Measurements from ENCODE around the gene RLBP1.

The RLBP1 gene

DNA sequence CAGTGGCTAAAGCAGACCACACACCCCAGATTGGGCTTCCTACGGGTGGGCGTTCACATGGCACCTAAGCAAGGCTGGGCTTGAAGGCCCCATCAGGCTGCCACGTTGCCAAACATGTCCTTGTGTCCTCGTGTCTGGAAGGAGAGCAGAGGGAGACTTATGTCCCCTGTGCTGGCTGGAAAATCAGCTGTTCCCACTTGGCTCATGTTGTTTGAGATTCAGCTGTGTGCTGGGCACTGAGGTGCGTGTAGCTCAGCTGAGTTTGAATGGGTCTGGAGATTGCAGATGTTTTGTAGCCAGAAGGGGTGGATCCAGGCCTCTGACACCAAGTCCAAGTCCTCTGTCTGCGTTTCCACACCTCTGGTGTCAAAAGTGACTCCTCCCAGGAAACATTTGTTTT is 34.6 kb downstream of the RLBP1 start:
- Histone ChIP-seq H3K36me3 (ENCODE audit: insufficient read depth) (no peaks in the 10 kb centered on the region), H3K4me3 (IDR thresholded peaks at IDR 0.05; ENCODE audit: insufficient read depth, low read depth, low read length) (no peak overlapping the region), H2AFZ (ENCODE audit: low read depth) (no peak overlapping the region), H3K4me2 (no peak overlapping the region), H3K27me3 (ENCODE audit: insufficient read depth, low read depth) (no peaks in the 10 kb centered on the region), H3K79me2 (ENCODE audit: insufficient read depth, low read depth) (no peaks in the 10 kb centered on the region), H4K20me1 (ENCODE audit: insufficient read depth) (no peaks in the 10 kb centered on the region), H3K9ac (no peak overlapping the region), H3K4me1 (ENCODE audit: low read depth, poor library complexity, severe bottlenecking) (no peaks in the 10 kb centered on the region), H3K27ac (no peak overlapping the region)
- TF ChIP-seq, protein P1, sequence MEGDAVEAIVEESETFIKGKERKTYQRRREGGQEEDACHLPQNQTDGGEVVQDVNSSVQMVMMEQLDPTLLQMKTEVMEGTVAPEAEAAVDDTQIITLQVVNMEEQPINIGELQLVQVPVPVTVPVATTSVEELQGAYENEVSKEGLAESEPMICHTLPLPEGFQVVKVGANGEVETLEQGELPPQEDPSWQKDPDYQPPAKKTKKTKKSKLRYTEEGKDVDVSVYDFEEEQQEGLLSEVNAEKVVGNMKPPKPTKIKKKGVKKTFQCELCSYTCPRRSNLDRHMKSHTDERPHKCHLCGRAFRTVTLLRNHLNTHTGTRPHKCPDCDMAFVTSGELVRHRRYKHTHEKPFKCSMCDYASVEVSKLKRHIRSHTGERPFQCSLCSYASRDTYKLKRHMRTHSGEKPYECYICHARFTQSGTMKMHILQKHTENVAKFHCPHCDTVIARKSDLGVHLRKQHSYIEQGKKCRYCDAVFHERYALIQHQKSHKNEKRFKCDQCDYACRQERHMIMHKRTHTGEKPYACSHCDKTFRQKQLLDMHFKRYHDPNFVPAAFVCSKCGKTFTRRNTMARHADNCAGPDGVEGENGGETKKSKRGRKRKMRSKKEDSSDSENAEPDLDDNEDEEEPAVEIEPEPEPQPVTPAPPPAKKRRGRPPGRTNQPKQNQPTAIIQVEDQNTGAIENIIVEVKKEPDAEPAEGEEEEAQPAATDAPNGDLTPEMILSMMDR (conservative IDR thresholded peaks at IDR 0.05; ENCODE audit: low read depth, low read length), result no peak

DNA sequence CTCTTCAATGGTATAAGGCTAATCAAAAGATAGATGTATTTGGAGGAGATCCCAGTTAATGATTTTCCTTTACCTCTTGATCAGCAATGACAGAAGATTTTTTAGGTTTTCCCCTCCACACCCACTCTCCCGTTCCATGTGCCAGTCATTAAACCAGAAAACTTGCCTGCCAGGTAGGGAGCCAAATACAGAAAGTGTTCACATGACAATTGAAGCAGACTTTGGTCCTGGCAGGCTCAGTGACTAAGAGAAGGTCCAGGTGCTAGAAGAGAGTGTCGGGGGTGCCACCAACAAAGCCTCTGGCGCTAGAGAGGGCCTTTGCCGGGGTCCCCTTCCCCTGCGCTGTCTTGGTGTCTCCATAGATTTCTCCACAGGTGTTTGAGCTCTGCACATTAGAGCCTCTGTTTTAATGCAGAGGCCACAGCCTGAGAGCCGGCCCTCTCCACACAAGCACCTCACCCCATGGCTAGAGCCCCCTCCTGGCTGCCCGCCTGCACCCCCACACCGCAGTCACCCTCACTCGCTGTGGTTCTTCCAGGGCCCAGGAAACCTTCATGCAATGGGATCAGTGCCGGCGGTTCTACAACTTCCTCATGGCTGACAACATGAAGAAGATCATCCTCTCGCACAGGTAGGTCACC is 36.4 kb downstream of the RLBP1 start:
- H3K79me2 ChIP-seq (ENCODE audit: insufficient read depth, low read depth), result no peaks in the 10 kb centered on the region
- TF ChIP-seq, protein P1 (conservative IDR thresholded peaks at IDR 0.05; ENCODE audit: low read depth, low read length), result no peak
- H3K36me3 ChIP-seq (ENCODE audit: insufficient read depth), result no peaks in the 10 kb centered on the region
- no peak overlapping the region for H2AFZ ChIP-seq (ENCODE audit: low read depth)
- no peak overlapping the region for H3K4me3 ChIP-seq (IDR thresholded peaks at IDR 0.05; ENCODE audit: insufficient read depth, low read depth, low read length)
- no peaks in the 10 kb centered on the region for H4K20me1 ChIP-seq (ENCODE audit: insufficient read depth)
- H3K9ac ChIP-seq, result no peak overlapping the region
- no peak overlapping the region for H3K4me2 ChIP-seq
- H3K27me3 ChIP-seq (ENCODE audit: insufficient read depth, low read depth), result no peaks in the 10 kb centered on the region
- H3K4me1 ChIP-seq (ENCODE audit: low read depth, poor library complexity, severe bottlenecking), result peaks cover under 1% of the 10 kb centered on the region
- H3K27ac ChIP-seq, result no peak overlapping the region

DNA sequence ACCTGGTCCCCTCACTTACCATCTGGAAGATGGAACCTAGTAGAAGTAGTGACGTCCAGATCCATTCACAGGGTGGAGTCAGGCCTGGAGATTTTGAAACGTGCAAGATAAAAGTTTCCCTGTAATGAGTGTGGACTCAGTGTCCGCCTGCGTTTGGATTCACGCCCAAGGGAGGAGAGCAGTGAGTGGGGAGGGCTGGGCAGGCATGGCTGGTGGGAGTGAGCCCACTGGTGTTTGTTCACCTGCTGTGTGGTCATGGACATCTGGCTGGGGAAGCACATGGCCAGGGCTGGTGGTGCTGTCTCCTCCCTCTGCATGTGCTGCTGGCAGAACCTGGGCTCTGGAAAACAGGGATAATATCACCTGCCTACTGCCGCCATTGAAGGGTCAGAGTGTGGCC is 37.0 kb downstream of the RLBP1 start:
- no peaks in the 10 kb centered on the region for H3K36me3 ChIP-seq (ENCODE audit: insufficient read depth)
- H3K4me3 ChIP-seq (IDR thresholded peaks at IDR 0.05; ENCODE audit: insufficient read depth, low read depth, low read length), result no peak overlapping the region
- H3K27ac ChIP-seq, result no peak overlapping the region
- no peaks in the 10 kb centered on the region for H4K20me1 ChIP-seq (ENCODE audit: insufficient read depth)
- peaks cover 6% of the 10 kb centered on the region for H3K4me1 ChIP-seq (ENCODE audit: low read depth, poor library complexity, severe bottlenecking)
- no peaks in the 10 kb centered on the region for H3K27me3 ChIP-seq (ENCODE audit: insufficient read depth, low read depth)
- no peak overlapping the region for H2AFZ ChIP-seq (ENCODE audit: low read depth)
- H3K4me2 ChIP-seq, result no peak overlapping the region
- TF ChIP-seq, protein P1 (conservative IDR thresholded peaks at IDR 0.05; ENCODE audit: low read depth, low read length), result no peak
- no peak overlapping the region for H3K9ac ChIP-seq
- no peaks in the 10 kb centered on the region for H3K79me2 ChIP-seq (ENCODE audit: insufficient read depth, low read depth)

DNA sequence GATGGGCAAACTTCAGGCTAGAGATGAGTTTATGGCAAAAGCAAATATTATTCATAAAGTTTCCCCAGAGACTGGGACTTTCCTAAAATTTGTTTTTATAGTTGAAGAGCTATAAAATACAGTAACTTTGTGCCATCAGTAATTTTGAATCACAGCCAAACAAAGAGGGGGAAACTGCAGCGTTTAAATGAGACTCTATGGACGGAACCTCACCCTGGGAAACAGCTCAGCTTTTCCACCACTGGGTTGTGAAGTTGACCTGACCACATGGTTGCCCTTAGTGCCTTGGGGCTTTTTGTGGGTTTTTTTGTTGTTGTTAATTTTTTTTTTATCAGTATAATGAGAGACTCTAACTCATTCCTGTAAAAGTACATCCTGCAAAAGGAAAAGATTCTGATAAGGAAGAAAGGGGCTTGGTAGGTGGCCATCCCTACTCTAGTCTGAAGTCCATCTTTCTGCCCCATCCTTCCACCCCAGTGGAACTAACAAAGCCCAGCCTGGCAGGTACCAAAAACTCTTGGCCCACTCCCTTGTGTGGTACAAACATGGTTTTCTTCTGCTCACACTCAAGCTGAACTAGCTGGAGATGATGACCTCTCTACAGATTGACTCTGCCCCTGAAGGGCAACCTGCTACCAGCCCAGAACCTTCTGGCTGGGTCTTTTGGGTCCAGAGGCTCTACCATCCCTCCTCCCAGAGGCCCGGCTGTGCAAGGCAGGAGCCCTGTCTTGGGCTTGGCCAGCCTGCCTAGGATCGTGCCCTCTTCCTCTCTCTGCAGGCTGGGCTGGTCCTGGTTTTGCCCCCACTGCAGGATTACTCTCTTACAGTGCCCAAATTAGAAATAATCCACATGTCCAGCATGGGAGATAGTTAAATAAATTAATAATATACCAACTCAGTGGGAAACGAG is 41.2 kb downstream of the RLBP1 start:
- Histone ChIP-seq H3K27ac (no peak overlapping the region), H4K20me1 (ENCODE audit: insufficient read depth) (no peaks in the 10 kb centered on the region), H3K4me1 (ENCODE audit: low read depth, poor library complexity, severe bottlenecking) (peaks cover 10% of the 10 kb centered on the region), H3K27me3 (ENCODE audit: insufficient read depth, low read depth) (no peaks in the 10 kb centered on the region), H2AFZ (ENCODE audit: low read depth) (no peak overlapping the region), H3K9ac (no peak overlapping the region), H3K4me2 (no peak overlapping the region), H3K36me3 (ENCODE audit: insufficient read depth) (no peaks in the 10 kb centered on the region), H3K79me2 (ENCODE audit: insufficient read depth, low read depth) (no peaks in the 10 kb centered on the region), H3K4me3 (IDR thresholded peaks at IDR 0.05; ENCODE audit: insufficient read depth, low read depth, low read length) (no peak overlapping the region)
- TF ChIP-seq, protein P1 (conservative IDR thresholded peaks at IDR 0.05; ENCODE audit: low read depth, low read length), result no peak

All from KMS-11 (cell line).